Left lung (tissue), 10 donors: ENCODE measurements around the gene PIM3. TPM values are rescaled to one million over a fixed set of nuclear protein-coding genes. Genes with fewer than 3 reads are reported as not detected.
A peak's percentile ranks its signal among the peaks of the same experiment; 100 is the strongest.

Source experiments
- ATAC-seq: fragments of 200-7000 bp; cut with Tn5 transposase; one replicate; pipeline ENCODE4 v1.9.1; 2020; ENCODE audit warnings: moderate library complexity
- DNase-seq, 4 donors: peaks; one replicate each; pipeline ENCODE4 v3.0.0-alpha.2; 2013 to 2020
- H3K27ac ChIP-seq, 2 donors: fragments of 200-600 bp; sonication (generic) in 1 of 2; one replicate each; pipeline versions ENCODE4 v1.5.0 to v1.8.0; 2020 to 2021
- H3K27me3 ChIP-seq, 2 donors: fragments of 200-600 bp; sonication (generic) in 1 of 2; one replicate each; pipeline versions ENCODE4 v1.5.0 to v1.8.0; 2020 to 2021
- H3K36me3 ChIP-seq, 2 donors: fragments of 200-600 bp; sonication (generic) in 1 of 2; one replicate each; pipeline versions ENCODE4 v1.5.0 to v1.8.0; 2020 to 2021
- H3K4me1 ChIP-seq, 2 donors: fragments of 200-600 bp; one replicate each; pipeline ENCODE4 v1.8.0; 2021
- H3K4me3 ChIP-seq, 2 donors: fragments of 200-600 bp; sonication (generic) in 1 of 2; one replicate each; pipeline versions ENCODE4 v1.5.0 to v1.8.0; 2020 to 2021; ENCODE audit warnings: mild to moderate bottlenecking in 1 of 2
- H3K9me3 ChIP-seq, 2 donors: fragments of 200-600 bp; sonication (generic) in 1 of 2; one replicate each; pipeline versions ENCODE4 v1.5.0 to v1.8.0; 2020 to 2021
- CTCF ChIP-seq, 2 donors: fragments of 200-600 bp; sonication (generic) in 1 of 2; IDR thresholded peaks; one replicate each; pipeline versions ENCODE4 v1.5.0 to v1.8.0; 2021; ENCODE audit warnings: antibody characterized with exemption in 2 of 2
- intact Hi-C, 2 donors: fragments of 100-400 bp; cut with DNase I; formaldehyde crosslinking; loops; one replicate each; pipeline versions ENCODE4 v1.11.2 to v1.14.2; 2022
- polyA plus RNA-seq, 6 donors: library from polyadenylated mRNA; unstranded; fragments of 120-200 nt; gene quantifications; one replicate each; pipeline ENCODE4 v1.2.1, GENCODE V29; 2013; ENCODE audit not compliant: insufficient read length in 6 of 6
- total RNA-seq, 2 donors: library from RNA; stranded (reverse); fragmentation: NEBNext Ultra II Directional; extraction: Animal tissue kit (Norgen Biotek cat#: 25700); gene quantifications; one replicate each; pipeline ENCODE4 v1.2.1, GENCODE V29; 2021
- donor health status: DM: no; HTN: yes; CAD: no.
- donor health status: DM: no; HTN: no; CAD: no.

The PIM3 gene
- total and polyA plus RNA-seq, 8 donors, result 21.3 to 129 (median 32.1) TPM

GRCh38 chr22:49997932-49998717, 37.6 kb downstream of the PIM3 start:
- no peak for TF ChIP-seq CTCF (IDR thresholded peaks at IDR 0.05)
- no peaks in the 10 kb centered on the region for H3K9me3 ChIP-seq
- no peak overlapping the region for H3K27ac ChIP-seq
- peaks cover 6 to 11% of the 10 kb centered on the region in 2 donors for H3K27me3 ChIP-seq
- no peak for ATAC-seq
- H3K36me3 ChIP-seq, result no peaks in the 10 kb centered on the region
- peak in 1 of 4 donors; percentile 69 for DNase-seq
- peaks cover 0 to 20% of the 10 kb centered on the region in 2 donors for H3K4me1 ChIP-seq
- no peak overlapping the region for H3K4me3 ChIP-seq
- intact Hi-C loops, result no loop called here

GRCh38 chr22:49998718-49999062, 38.1 kb downstream of the PIM3 start:
- H3K4me3 ChIP-seq, result no peak overlapping the region
- no peaks in the 10 kb centered on the region for H3K9me3 ChIP-seq
- no peak for TF ChIP-seq CTCF (IDR thresholded peaks at IDR 0.05)
- intact Hi-C loops, result no loop called here
- H3K27ac ChIP-seq, result no peak overlapping the region
- no peak for ATAC-seq
- H3K36me3 ChIP-seq, result no peaks in the 10 kb centered on the region
- DNase-seq, result no peak
- H3K27me3 ChIP-seq, result peaks cover 6 to 11% of the 10 kb centered on the region in 2 donors
- peaks cover 0 to 14% of the 10 kb centered on the region in 2 donors for H3K4me1 ChIP-seq

GRCh38 chr22:49999063-49999945, 38.7 kb downstream of the PIM3 start:
- peaks cover 6 to 11% of the 10 kb centered on the region in 2 donors for H3K27me3 ChIP-seq
- H3K36me3 ChIP-seq, result no peaks in the 10 kb centered on the region
- intact Hi-C loops, result no loop called here
- DNase-seq (peak in 2 of 4 donors; percentile 32 to 89), ATAC-seq (peak; percentile 59)
- H3K4me3 ChIP-seq, result peak overlapping the region in 1 of 2 donors; percentile 32
- no peak overlapping the region for H3K27ac ChIP-seq
- TF ChIP-seq CTCF (IDR thresholded peaks at IDR 0.05), result no peak
- no peaks in the 10 kb centered on the region for H3K9me3 ChIP-seq
- H3K4me1 ChIP-seq, result peaks cover 0 to 14% of the 10 kb centered on the region in 2 donors

- Histone ChIP-seq H3K36me3 (no peaks in the 10 kb centered on the region), H3K27me3 (peaks cover 6 to 11% of the 10 kb centered on the region in 2 donors), H3K27ac (no peak overlapping the region), H3K4me1 (peaks cover 0 to 14% of the 10 kb centered on the region in 2 donors), H3K9me3 (no peaks in the 10 kb centered on the region), H3K4me3 (peak overlapping the region in 1 of 2 donors; percentile 32)
- DNase-seq (peak in 1 of 4 donors; percentile 70), ATAC-seq (no peak)
- intact Hi-C loops, result no loop called here
- TF ChIP-seq CTCF (IDR thresholded peaks at IDR 0.05), result no peak
Measured at GRCh38 chr22:49999946-50000586, 39.5 kb downstream of the PIM3 start.
